K562 (cell line): ENCODE data around the gene HAUS7.

Source experiments
- RFX5 ChIP-seq: IDR thresholded peaks from 2 replicates; pipeline ENCODE4 v1.6.1; 2011; ENCODE audit warnings: low read depth, mild to moderate bottlenecking, improper control_type of control experiment, low read length
- TF ChIP-seq, protein P1 (sequence below), 3 experiments: IDR thresholded peaks in 2 of 3; conservative IDR thresholded peaks in 1 of 3; 2 replicates each; pipeline ENCODE4 v1.5.1; 2011 to 2012; ENCODE audit warnings: low read length in 3 of 3, mild to moderate bottlenecking in 3 of 3, control low read depth in 2 of 3, improper control_type of control experiment in 1 of 3, inconsistent platforms in 1 of 3, low read depth in 1 of 3, mixed read lengths in 1 of 3, moderate library complexity in 1 of 3; ENCODE audit not compliant: insufficient read depth in 2 of 3

GRCh38 chrX:153448556-153449367 is 21.6 kb downstream of the HAUS7 start:
- TF ChIP-seq, protein P1, sequence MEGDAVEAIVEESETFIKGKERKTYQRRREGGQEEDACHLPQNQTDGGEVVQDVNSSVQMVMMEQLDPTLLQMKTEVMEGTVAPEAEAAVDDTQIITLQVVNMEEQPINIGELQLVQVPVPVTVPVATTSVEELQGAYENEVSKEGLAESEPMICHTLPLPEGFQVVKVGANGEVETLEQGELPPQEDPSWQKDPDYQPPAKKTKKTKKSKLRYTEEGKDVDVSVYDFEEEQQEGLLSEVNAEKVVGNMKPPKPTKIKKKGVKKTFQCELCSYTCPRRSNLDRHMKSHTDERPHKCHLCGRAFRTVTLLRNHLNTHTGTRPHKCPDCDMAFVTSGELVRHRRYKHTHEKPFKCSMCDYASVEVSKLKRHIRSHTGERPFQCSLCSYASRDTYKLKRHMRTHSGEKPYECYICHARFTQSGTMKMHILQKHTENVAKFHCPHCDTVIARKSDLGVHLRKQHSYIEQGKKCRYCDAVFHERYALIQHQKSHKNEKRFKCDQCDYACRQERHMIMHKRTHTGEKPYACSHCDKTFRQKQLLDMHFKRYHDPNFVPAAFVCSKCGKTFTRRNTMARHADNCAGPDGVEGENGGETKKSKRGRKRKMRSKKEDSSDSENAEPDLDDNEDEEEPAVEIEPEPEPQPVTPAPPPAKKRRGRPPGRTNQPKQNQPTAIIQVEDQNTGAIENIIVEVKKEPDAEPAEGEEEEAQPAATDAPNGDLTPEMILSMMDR (IDR thresholded peaks at IDR 0.05 in 2 of 3, conservative IDR thresholded peaks at IDR 0.05 in 1 of 3; ENCODE audit: insufficient read depth in 2 of 3, low read depth in 1 of 3, low read length in 3 of 3) = no peak
- TF ChIP-seq RFX5 = no peak
